Measurements from ENCODE around the gene PRR23E.

The PRR23E gene

DNA sequence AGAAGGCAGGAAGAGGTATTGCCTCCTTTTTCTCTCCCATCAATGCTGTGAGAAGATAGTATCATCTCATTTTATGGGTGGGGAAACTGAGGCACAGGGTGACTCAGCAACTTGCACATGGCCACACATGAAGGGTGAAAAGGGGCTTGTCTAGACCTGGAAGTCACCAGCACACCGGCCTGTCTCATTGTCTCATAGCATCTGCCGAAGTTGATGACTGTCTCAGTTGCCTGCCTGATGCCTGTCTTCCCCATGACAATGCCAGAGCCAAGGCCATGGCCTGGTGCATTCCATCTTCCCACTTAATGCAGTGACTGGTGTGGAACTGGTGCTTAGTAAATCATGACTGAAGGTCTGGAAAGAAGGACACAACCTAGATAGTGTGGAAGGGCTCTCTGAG lies 27.9 kb upstream of the PRR23E start:
- DNase-seq = no peak

DNA sequence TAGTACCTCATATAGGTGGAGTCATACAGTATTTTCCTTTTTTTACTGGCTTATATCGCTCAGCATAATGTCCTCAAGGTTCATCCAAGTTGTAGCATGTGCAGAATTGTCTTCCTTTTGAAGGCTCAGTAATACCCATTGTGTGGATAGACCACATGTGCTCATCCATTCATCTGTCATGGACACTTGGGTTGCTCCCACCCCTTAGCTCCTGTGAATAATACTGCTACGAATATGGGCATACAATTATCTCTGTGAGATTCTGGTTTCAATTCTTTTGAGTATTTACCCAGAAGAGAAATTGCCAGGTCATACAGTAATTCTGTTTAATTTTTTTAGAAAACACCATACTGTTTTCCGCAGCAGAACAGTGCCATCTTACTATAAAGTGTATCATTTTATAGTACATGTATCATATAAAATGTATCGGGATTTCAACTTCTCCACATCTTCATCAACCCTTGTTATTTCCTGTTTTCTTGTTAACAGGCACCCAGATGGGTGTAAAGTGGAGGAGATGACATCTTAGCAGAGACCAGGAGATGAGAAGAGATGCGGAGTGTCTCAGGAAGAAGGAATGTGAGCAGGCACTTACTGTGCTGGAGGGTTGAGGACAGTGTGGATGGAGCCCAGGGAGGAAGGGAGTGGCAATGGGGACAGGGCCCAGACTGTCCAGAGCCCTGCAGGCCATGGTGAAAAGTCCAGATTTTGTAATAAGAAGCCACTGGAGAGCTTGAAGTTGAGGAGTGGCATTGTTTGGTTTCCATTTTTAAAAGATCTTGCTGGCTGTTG lies 27.0 kb upstream of the PRR23E start:
- no peak for DNase-seq

DNA sequence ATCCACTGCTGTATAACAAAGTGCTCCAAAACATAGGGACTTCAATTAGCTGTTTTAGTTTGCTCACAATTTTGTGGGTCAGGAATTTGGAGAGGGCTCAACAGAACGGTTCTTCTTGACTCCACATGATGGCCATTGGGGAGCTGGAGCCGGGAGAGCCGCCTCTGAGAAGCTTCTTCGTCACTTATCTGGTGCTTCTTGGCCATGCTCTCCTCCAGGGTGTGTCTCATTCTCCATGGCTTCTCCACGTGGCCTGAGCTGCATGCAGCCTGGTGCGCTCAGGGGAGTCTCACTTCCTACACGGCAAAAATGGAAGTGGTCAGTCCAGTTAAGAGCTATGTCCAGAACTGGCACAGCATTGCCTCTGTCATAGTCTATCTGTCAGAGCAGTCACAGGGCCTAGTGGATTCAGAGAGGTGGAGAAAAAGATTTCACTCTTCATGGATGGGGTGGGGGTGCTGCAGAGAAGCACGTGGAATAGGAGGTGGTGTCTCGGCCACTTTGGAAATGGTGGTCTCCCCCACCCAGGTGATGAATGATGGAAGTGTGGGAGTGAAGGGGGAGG lies 26.3 kb upstream of the PRR23E start:
- no peak for DNase-seq

DNA sequence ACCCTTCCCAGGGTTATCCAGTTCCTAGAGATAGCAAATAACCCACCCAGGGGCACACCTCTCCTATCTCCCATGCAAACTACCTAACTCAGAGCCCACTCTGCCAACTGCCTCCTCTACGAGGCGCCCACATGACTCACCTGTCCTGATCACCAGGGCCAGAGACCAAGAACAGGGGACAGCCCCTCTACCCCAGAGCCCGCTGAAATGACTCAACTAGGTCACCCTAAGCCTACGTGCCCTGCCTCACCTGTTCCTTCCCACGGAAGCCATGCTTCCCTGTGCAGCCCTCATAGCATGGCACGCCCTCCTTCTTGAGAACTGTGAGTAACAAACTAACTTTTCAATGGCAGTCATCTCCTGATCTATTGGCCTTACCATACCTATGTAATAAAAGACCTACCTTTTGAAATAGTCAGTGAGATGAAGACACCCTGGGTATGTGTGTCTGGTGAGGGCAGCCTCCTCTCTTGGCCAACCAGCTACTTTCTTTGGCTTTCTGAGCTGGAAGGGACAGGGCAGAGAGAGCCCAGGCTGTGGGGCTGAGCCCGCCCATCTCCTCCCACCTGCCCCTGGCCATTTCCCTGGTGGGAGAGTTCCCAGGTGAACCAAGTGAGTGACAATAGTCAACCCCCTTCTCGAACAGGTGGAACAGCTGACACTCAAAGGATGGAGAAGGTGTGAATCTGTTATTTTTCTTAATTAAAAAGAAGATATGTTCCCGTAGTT lies 25.5 kb upstream of the PRR23E start:
- DNase-seq = no peak

DNA sequence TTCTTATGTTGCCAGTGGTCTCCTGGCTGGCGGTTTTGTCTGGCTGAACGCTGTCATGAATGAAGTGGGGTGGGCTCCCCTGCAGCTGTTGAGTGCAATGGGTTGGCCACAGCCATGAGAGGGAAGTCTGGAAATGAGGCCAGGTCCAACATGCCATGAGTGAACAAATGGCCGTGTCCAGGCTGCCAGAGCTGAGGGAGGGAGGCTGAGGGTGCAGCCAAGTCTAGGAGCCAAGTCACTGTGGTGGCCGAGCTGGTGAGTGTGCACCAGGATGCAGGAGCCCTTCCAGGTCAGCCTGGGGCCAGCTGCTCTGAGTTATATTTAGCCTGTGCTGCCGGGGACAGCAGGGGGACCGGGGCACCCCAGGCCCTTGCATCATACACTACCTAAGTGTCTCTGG lies 24.7 kb upstream of the PRR23E start:
- DNase-seq = no peak

DNA sequence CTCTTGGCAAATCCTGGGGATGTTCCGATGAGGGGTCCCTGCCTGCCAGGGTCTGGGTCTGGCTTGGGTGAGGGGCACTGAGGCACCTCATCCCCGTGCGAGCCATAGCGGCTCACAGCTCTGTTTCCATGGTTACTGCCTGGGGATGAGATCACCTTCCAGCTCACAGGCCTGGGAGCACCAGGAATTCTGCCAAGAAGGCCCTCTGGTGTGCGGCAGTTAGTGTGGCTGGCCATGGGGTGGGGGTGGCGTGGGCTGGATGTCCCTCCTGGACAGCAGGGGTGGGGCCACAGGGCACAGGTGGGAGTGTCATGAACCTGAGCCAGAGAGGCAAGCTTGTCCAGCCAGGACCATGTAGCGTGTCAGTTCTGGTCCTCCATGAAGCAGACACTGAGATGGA lies 22.1 kb upstream of the PRR23E start:
- no peak for DNase-seq

GRCh38 chr3:127171320-127171719 lies 21.6 kb upstream of the PRR23E start:
- DNase-seq = no peak

DNA sequence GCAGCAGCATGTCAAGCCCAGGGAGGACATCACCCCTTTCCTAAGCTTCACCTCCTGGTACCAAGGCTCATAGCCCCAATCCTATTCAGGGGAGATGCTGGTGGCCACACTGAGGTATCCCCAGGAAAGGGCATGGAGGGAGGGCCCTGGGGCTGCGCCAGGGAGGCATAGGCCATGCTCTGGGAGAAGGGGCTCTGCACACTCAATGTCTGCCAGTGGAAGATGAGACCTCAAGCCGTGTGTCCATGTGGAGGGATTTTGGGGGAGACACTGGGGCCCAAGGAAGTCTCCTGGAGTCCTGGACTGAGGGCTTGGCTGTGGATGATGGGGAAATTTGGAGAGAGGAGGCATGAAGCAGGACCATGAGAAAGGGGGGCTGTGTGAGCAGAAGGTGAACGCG lies 21.2 kb upstream of the PRR23E start:
- no peak for DNase-seq

- DNase-seq = no peak
Measured at GRCh38 chr3:127172211-127172610, 20.7 kb upstream of the PRR23E start.

GRCh38 chr3:127172781-127173515 lies 20.0 kb upstream of the PRR23E start:
- DNase-seq = peak; percentile 50

- DNase-seq = no peak
Measured at GRCh38 chr3:127173516-127174166, 19.3 kb upstream of the PRR23E start.

GRCh38 chr3:127174284-127174683 lies 18.6 kb upstream of the PRR23E start:
- DNase-seq = no peak

DNA sequence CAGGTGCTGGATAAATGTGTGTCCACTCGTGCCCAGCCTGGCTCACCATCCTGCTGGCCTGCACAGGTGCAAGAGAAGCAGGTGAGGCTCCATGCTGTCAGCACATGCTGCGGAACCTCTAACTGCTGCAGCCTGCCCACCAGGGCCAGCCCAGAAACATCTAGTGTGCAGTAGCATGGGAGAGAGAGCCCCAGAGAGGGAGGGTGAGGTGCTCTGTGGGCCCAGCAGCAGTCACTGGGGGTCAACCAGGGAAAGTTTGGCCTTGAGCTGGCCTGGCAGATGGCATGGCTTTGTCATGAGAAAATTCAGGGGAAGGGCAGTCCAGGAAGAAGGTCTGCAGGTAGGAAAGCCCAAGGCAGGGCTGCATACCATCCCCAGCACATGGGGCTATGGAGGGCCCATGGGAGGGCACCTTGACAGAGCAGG lies 18.2 kb upstream of the PRR23E start:
- no peak for DNase-seq

DNA sequence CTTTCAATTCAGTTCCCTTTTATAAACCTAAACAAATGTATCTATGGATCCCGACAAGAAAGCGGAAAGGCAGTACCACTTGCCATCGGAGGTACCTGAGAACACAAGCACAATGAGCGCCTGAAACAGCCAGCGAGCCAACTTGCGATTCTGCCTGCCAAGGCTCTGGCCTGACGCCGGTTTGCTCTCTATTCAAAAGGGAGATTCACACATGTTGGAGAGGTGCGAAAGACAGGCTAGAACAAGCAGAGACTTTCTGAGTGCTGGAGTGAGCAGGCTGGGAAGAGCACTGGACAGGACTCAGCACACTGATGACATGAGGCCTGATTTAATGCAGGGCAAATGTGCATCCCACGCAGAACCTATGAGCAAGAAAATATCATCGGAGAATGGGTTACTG lies 17.7 kb upstream of the PRR23E start:
- DNase-seq = no peak

- DNase-seq = no peak
Measured at GRCh38 chr3:127177226-127177625, 15.7 kb upstream of the PRR23E start.

DNA sequence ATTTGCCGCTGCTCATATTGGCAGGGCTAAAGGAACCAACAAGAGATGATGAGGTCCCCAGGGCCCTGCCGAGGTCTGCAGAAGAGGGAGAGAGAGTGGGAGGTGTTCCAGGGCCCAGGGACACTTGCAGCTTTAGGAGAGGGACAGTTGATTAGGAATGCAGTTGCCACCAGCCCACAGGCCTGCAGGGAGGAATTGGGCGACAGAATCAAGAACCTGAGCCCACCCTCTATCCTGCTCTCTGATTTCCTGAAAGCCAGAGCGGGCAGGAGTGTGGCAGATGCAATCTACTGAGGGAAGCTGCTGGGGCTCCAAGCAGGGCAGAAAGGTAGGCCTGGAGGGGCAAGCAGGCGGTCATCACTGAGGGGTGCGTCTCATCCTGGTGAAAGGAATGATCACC lies 12.1 kb upstream of the PRR23E start:
- DNase-seq = no peak

DNA sequence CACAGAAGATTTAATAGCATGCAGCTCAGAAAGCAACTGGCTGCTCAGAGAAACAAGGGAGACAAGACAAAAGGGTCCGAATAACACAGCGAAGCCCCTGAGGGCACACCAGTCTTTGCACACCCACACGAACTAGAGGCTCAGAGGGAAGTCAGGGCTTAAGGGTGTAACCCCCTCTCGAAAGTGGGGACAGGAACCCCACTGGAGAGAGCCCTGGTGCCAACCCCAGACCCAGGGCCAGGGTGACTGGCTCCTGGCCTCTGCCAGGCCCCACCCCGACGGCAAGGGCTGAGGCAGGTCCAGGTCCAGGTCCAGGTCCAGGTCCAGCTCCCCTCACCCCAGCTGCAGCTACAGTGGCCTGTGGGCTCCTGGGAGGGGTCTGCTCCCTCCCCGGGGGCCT lies 10.5 kb upstream of the PRR23E start:
- DNase-seq = peak; percentile 31

GRCh38 chr3:127182848-127183714 lies 9.8 kb upstream of the PRR23E start:
- DNase-seq = peak; percentile 55

GRCh38 chr3:127183931-127184869 lies 8.7 kb upstream of the PRR23E start:
- DNase-seq = no peak

- no peak for DNase-seq
Measured at GRCh38 chr3:127184870-127185216, 8.1 kb upstream of the PRR23E start.

DNA sequence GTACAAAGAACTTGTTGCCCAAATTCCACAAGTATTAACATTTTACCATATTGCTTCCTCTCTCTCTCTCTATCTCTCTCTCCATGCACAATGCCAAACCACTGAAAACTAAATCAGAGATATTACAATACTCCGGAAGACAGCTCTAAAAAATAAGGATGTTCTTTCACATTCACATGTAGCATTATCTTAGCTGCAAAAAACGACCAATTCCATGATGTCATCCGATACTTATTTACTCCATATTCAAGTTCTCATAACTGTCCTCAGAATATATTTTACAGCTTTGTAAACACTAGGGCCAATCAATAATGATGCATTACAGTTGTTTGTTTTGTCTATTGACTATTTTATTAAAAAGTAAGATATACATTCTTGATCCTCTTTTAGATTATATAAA lies 7.7 kb upstream of the PRR23E start:
- no peak for DNase-seq

Data from retina (tissue), 1 donor.